ENCODE measurements around the gene SDS.
"Not testable (repeated sequence)": the region's sequence is repeated elsewhere in the genome, so short reads cannot be mapped to it uniquely, and the experiment has no call there.

Gene SDS

DNA sequence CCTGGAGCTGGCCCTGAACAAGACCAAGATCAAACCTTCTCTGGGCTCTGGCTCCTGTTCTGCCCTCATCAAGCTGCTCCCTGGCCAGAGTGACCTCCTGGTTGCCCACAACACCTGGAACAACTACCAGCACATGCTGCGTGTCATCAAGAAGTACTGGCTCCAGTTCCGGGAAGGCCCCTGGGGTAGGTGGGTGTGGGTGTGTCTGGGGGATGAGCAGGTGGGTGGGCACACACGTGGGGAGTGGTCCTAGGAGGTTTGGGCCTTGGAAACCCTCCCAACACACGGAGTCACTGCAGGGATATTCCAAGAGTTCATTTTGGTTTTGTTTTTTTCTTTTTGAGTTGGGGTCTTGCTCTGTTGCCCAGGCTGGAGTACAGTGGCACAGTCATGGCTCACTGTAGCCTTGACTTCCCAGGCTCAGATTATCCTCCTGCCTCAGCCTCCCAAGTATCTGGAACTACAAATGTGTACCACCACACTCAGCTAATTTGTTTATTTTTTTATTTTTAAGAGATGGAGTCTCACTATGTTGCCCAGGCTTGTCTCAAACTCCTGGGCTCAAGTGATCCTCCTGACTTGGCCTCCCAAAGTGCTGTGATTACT, 28.8 kb downstream of the SDS start:
- no peak for DNase-seq (ENCODE audit: low read depth in 2 of 2)

DNA sequence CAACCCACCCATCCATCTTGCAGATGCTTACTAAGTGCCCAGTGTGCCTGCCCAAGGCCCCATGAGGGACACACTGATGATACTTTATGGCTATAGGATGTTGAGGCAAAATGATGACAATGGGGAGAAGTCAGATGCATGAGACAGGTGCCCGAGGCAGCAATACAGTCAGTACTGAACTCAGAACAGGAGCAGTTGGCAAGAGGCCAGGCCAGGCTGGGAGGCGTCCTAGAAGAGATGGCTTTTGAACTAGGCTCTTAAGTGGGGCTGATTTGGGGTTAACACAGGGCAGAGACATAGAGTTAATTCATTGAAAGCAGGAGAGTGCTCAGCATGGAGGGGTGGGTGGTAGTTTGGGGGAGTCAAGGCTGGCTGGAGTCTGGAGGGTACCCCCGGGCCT, 29.7 kb downstream of the SDS start:
- DNase-seq (ENCODE audit: low read depth in 2 of 2): no peak

DNA sequence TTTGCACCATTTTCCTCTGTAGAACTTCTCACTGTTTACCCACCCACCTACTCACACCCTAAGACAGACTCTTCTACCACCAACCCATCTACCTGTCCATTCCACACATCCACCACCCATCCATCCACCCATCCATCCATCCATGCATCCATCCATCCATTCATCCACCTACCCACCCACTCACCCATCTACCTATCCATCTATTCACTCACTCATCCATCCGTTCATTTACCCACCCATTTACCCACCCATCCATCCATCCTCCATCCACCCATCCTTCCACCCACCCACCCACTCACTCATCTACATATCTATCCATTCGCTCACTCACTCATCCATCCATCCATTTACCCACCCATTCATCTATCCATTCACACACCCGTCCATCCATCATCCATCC, 30.2 kb downstream of the SDS start:
- DNase-seq (ENCODE audit: low read depth in 2 of 2): no peak

DNA sequence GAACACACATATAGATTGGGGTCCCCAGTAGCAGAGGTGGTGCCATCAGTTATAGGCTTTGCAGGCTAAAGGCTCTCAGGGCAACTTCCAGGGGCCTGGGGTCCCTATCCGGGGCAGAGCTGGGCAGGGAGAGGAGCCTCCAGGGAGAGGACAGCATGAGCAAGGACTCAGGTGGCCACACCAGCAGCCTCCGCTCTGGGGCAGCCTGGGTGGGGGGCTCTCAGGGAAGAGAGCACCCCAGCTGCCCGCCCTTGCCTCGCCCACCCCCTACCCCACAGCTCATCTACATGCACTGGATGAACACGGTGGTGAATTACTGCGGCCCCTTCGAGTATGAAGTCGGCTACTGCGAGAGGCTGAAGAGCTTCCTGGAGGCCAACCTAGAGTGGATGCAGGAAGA, 31.3 kb downstream of the SDS start:
- DNase-seq (ENCODE audit: low read depth in 2 of 2): no peak

DNA sequence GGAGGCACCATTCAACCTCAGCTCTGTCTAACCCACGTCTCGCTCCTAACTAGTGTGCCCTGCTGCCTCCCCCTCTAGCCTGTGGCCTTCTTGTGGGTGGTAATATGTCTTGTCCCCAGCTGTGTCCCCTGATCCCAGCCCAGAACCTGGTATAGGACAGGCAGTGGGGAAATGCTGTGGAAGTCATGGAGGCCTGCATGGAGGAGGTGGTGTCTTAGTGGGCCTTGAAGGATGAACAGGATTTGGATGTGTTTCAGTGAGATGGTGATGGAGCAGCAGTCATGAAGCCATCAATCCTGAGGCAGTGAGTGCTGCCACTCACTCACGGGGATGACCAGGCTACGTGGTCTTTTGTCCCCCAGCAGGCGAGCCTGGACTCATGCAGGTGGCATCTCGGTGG, 31.9 kb downstream of the SDS start:
- no peak for DNase-seq (ENCODE audit: low read depth in 2 of 2)

DNA sequence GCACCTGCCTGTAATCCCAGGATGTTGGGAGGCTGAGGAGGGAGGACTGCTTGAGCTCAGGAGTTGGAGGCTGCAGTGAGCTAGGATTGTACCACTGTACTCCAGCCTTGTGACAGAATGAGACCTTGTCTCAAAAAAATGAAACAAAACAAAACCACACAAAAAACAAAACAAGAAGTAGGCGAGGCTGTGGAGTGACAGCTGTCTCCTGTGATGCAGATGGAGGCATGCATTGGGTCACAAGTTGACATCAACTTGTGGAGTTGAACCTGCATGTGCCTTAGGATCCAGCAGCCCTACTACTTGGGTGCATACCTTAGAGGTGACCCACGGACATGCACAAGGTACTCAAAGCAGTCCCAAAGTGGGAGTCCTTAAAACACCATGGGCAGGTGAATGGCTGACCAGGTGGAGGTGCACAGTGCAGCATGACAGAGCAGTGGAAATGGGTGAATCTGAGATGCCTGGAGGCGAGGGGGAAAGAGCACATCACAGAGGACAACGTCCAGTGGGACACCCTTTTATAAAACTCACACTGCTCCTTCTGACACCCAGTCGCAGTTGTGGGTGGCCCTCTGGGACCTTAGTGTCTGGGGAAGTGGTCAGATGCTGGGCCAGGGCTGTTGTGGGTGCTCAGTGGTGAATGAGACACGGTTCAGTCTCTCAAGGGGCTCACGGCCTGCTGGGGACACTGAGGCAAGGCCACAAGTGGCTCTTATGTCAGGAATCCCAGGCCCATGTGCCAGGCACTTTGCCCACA, 32.6 kb downstream of the SDS start:
- no peak for DNase-seq (ENCODE audit: low read depth in 2 of 2)

DNA sequence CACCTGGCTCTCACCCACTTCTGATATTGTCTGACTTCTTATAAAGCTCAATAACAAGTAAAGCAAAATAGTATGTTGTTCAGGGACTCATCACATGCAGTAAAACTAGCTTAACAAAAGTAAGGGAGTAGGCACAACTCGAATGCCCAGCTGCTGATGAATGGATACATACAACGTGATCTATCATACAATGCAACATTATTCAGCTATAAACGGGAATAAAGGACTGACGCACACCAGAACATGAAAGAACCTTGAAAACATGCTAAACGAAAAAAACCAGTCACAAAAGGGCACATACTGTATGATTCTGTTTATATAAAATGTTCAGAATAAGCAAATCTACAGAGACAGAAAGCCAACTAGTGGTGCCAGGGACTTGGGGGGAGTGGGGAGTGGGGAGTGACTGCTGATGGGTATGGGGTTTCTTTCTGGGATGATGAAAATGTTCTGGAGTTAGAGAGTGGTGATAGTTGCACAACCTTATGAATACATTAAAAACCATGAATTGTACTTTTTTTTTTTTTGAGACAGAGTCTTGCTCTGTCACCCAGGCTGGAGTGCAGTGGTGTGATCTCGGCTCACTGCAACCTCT, 34.2 kb downstream of the SDS start:
- no peak for DNase-seq (ENCODE audit: low read depth in 2 of 2)

DNA sequence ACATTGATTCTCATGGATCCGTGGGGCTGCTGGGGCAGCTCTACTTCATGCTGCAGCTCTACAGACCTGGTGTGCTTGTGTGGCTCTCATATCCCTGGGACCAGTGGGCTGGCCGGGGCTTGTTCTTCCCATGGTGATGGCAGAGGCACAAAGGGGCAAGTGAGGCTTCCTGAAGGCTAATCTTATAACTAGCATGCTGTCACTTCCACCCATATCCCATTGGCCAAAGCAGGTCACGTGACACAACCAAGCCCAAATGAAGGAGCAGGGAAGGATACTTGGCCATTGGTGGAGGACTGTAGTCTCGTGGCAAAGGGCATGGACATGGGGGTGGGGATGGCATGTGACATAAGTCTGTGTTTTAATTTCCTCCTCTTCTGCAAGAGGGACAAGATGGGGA, 35.4 kb downstream of the SDS start:
- no peak for DNase-seq (ENCODE audit: low read depth in 2 of 2)

DNA sequence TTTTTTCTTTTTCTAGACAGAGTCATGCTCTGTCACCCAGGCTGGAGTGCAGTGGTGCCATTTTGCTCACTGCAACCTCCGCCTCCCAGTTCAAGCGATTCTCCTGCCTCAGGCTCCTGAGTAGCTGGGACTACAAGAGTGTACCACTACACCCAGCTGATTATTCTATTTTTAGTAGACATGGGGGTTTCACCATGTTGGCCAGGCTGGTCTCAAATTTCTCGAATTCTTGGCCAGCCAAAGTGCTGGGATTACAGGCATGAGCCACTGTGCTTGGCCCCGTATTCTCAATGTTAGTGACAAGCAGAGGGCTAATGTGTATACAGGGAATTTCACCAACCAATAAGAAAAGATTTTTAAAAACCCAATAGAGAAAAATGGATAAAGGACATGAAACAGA, 36.9 kb downstream of the SDS start:
- no peak for DNase-seq (ENCODE audit: low read depth in 2 of 2)

DNA sequence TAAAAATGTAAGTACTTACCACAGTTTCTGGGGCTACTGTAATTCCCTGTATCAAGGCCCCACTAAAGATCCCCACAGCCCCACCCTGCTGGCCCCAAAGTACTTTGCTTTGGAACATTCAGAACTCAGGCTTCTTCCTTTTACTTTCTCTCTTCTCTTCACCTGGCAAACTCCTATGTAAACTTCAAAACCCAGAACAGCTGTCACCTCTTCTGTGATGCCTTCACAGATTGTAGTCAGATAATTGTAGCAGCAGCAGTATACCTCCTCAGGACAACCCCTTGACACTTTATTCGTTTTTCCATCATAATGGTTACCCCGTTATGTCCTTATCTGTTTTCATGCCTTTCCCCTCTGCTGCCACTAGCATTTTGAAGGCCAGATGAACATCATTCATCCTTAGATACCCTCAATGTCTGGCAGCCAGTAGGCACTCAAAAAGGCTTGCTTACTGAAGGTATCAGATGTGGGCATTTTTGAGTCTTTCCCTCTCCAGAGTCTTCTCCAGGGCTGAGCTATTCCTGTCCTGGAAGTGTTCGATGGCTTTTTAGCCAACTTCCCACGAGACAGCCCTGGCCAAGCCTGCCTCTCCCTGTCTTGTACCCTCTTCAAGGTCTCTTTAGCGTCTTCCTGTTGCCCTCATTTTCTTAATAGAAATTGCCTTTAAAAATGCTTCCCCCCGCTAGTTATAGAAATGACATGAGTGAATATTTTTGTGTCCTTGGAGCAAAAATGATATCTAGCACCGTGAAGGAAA, 37.9 kb downstream of the SDS start:
- no peak for DNase-seq (ENCODE audit: low read depth in 2 of 2)

DNA sequence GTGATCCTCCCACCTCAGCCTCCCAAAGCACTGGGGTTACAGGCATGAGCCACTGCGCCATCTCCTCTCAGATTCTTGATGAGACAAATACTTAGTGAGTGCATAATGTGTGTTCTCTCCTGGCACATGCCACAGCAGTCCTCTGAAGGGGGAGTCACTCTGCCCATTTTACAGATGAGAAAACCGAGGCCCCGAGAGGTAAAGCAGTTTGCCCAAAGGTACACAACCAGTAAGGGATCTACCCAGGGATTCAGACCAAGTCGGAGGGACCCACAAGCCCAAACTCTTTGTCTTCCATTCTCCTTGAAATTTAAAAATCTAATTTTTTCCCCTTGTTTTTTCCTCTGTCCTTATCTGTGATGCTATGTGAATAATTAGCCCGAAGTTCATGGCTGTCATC, 39.0 kb downstream of the SDS start:
- no peak for DNase-seq (ENCODE audit: low read depth in 2 of 2)

DNA sequence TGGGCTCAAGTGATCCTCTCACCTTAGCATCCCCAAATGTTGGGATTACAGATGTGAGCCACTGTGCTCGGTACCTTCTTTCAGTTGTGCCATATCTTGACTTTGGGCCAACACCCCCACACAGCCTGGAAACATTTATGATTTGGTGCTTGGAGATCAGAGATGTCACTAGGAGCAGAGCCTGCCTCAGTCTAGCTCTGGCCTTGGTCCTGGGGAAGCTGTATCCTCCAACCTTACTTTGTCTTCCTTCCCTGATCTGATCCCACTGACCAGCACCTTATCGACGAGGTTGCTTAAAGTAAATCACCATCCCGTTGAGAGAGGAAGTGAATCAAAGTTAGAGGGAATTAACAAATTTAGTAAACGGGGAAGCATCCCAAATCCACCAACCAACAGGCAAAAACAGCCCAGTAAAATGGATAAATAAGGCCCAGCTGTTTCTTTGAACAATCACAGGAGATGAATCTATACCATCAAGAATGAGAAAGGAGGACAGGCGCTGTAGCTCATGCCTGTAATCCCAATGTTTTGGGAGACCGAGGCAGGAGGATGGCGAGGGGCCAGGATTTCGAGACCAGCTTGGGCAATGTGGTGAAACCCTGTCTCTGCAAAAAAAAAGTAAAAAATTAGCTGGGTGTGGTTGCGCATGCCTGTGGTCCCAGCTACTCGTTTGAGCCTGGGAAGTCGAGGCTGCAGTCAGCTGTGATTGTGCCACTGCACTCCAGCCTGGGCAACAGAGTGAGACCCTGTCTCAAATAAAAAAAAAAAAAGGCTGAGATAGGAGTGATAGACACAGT, 41.9 kb downstream of the SDS start:
- no peak for DNase-seq (ENCODE audit: low read depth in 2 of 2)

DNA sequence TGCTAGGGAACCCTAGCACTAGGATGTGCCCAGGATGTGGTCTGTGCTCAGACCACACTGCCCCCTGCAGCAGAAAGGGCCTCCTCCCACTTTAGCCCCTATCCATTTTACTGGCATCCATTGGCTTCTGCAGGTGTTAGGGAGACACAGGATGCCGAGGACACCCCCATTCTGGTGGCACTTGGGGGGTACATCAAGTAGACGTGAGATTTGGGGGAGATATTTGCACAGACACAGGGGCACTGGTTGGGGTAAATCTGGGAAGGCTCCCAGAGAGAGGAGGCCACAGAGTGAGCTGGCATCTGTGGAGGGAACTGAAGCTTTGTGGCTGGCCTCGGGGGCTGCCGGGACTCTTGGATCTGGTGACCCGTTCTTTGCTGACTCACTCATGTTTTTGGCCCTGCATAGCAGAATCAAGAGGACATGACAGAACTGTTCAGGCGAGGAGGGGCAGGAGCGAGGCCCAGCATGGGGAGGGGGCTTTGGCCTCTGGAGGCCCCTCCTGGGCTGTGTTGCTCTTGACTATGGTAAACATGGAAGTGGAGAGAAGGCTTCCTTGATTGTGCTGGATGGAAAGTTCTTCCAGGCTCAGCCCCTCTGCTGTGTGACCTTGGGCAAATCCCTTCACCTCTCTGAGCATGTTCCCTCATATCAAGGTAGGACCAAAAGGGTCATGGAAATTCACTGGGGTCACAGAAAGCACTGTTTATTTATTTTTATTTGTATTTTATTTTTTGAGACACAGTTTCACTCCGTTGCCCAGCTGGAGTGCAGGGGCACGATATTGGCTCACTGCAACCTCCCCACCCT, 43.5 kb downstream of the SDS start:
- DNase-seq (ENCODE audit: low read depth in 2 of 2): no peak

DNA sequence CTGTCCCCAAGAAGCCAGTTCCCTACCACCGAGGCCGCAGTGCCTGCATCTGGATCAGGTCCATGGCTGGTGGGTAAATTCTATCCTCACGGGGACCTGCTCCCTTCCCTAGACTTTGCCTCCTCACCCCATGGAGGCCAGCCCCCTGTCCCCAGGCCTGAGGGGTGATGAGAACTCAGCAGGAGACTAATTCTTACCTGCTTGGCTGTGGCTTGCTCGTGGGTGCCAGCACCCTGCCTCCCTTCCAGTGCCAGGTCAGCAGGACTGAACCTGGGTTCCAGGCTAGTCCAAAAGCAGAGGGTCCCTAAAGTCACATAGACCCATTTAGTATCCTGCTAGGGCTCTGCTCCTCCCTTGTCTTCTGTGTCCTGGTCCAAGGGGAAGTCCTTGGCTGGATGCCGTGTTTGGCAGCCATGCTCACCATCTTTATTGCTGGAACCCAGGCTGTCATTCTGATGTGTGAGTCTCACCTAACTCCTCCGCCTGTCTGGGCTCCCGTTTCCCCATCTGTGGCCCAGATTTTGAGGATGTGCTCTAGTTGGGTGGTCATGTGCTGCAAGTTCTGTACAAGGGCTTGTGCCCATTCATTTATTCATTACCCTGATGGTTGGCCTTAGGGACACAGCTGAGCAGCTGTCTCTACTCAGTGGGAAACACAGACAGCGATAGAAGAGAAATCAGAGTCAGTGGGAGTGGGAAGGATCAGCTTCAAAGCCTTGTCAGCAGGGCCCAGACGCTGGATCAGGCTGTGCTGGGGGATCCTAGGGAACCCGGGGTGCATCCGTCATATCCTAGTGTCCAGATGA, 44.4 kb downstream of the SDS start:
- DNase-seq (ENCODE audit: low read depth in 2 of 2): no peak

DNA sequence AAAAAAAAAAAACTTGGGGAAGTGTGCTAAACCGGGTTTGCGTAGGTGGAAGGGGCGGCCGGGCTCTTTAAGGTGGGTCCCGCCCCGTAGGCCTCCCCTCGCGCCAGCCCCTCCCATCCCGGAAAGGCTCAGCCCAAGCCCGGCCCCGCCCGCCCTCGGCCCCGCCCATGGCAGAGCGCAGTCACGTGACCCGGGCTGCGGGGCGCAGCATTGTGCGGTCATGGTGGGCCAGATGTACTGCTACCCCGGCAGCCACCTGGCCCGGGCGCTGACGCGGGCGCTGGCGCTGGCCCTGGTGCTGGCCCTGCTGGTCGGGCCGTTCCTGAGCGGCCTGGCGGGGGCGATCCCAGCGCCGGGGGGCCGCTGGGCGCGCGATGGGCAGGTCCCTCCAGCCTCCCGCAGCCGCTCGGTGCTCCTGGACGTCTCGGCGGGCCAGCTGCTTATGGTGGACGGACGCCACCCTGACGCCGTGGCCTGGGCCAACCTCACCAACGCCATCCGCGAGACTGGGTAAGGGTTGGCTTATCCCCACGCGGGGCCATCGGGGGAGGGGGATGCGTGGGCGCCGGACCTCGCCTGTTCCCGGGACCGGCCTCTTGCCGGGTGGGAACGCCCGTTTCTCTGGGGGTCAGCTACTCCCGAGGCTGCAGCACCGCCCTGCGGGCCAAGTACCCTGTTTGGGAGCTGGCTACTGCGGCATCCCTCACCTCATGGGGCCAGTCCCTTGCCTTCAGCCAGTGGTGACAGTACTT, 45.1 kb downstream of the SDS start, which contains the start of gene PLBD2:
Gene PLBD2, plus strand, starts transcription at position 207 of the 752 bp plus-strand sequence. Its CDS starts 14 bp downstream, at position 221.
- DNase-seq (ENCODE audit: low read depth in 2 of 2): peak; percentile 86 to 94

DNA sequence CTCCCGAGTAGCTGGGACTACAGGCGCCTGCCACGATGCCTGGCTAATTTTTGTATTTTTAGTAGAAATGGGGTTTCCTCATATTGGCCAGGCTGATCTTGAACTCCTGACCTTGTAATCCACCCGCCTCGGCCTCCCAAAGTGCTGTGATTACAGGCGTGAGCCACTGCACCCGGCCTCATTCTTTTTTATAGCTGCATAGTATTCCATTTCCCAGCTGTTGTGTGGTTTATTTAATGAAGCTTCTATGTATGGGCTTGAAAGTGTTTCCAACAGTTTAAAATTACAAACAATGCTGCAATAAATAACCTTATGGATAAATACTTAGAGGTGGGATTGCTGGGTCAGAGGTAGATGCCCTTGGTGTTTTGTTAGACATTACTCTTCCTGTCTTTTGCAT, 49.5 kb downstream of the SDS start:
- not testable (repeated sequence) for DNase-seq (ENCODE audit: low read depth in 2 of 2)

DNA sequence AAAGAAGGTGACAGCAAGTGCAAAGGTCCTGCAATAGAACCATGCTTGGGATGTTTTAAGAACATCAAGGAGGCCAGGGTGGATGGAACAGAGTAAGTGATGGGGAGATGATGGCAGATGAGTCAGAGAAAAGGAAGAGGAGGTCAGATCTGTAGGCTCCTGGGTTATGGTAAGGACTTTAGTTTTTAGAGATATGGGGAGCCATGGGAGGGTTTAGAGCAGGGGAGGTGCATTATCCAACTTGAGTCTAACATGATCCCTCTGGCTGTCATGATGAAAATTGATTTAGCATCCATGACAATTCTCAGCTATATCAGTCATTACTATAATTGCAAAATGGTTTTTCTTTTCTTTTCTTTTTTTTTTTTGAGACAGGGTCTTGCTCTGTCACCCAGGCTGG, 52.6 kb downstream of the SDS start:
- no peak for DNase-seq (ENCODE audit: low read depth in 2 of 2)

DNA sequence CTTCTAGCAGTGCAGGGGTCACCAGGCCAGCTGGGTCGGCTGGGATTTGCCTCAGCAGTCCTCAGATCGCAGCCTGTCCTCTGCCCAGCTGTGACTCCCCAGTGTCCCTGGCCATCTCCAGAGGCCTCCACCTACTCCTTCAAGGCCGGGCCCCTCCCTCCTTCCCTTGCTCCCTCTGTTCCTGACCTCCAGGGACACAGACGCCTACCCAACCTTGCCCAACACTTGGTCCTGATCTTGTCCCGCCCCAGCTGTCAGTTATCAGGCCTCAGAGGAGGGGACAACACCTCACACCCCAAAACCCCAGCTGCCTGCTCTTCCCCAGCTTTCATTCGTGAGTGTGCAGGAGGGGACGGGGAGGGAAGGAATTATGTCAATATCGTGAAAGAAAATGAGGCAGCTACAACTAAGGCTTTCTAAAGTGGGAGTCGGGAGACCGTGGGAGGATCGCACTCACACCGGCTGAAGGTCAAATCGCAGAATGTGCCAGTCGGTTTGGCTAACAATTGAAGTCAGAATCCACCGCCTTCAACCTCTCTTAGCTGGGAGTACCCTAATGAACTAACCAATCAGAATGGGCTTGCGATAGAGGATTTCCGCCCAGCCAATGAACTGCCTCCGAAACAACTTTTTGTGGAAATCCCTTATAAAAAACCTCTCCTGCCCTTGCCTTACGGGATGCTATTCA, 54.7 kb downstream of the SDS start:
- no peak for DNase-seq (ENCODE audit: low read depth in 2 of 2)

DNA sequence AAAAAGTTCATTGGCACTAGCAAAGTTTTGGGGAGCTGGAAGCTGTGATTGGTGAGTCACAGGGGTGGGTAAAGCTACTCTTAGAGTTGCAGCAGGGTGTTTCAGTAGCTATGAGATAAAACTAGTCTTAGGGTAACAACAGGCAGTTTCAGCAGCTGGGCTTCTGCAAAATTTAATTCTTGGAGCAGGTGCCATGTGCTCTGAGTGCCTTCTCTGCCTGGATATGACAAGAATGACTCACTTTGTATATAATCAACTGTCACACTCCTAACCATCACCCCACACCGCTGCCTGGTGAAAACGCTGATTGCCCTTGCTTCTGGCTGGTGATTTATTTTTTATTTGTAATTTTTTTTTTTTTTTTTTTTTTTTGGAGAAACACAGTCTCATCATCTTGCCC, 55.8 kb downstream of the SDS start:
- DNase-seq (ENCODE audit: low read depth in 2 of 2): no peak

Data from stimulated activated CD8-positive, alpha-beta memory T cell treated with anti-CD3 and anti-CD28 coated beads, Interleukin-2, amount 100 ng/mL, for 1 hour (primary cell).